ENCODE results near the gene ENAH.

Gene ENAH

DNA sequence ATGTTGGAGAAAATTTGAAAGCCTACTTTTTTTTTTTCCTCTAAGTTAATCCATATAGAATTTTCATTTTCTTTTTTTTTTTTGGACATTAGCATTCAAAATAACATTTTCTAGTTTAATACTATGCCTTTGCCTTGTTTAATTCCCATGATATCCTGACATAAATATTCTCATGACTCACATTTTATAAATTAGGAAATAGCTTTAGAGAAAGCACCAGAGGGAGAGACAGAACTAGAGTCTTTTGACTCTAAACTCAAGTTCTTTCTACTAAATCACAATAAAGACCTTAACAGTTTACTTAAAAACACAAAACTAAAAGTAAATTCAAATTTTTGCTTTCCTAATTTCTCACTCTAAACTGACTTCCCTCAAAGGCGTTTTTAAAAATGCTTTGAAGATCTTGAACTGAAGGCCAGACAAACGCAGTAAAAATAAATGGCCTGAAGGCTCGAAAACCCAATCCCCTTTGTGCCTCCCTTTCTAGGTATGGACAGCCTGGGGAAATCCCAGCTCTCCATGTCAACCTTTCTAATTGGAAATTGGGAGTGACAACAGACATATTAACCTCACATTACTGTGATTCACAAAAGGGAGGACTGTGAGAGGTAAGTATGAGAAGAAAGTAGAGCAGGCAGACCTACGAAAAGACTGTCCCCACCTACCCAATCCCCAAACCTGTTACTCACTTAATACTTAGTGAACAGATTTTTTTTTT, 104.6 kb downstream of the ENAH start:
- Histone ChIP-seq H4K20me1 (ENCODE audit: insufficient read depth, low read length) (no peaks in the 10 kb centered on the region), H2AFZ (ENCODE audit: low read depth, low read length) (no peak overlapping the region), H3K79me2 (ENCODE audit: low read length) (no peaks in the 10 kb centered on the region), H3K9me3 (ENCODE audit: insufficient read depth, low read length) (no peaks in the 10 kb centered on the region), H3K4me3 (ENCODE audit: low read length) (no peak overlapping the region), H3K27me3 (ENCODE audit: low read depth, low read length) (no peaks in the 10 kb centered on the region), H3K36me3 (replicated peaks; ENCODE audit: low read depth, low read length) (no peaks in the 10 kb centered on the region), H3K27ac (ENCODE audit: low read length) (no peak overlapping the region), H3K9ac (ENCODE audit: low read length) (no peak overlapping the region), H3K4me2 (ENCODE audit: low read length) (no peak overlapping the region), H3K4me1 (ENCODE audit: low read length) (no peaks in the 10 kb centered on the region)
- TF ChIP-seq, protein P1, sequence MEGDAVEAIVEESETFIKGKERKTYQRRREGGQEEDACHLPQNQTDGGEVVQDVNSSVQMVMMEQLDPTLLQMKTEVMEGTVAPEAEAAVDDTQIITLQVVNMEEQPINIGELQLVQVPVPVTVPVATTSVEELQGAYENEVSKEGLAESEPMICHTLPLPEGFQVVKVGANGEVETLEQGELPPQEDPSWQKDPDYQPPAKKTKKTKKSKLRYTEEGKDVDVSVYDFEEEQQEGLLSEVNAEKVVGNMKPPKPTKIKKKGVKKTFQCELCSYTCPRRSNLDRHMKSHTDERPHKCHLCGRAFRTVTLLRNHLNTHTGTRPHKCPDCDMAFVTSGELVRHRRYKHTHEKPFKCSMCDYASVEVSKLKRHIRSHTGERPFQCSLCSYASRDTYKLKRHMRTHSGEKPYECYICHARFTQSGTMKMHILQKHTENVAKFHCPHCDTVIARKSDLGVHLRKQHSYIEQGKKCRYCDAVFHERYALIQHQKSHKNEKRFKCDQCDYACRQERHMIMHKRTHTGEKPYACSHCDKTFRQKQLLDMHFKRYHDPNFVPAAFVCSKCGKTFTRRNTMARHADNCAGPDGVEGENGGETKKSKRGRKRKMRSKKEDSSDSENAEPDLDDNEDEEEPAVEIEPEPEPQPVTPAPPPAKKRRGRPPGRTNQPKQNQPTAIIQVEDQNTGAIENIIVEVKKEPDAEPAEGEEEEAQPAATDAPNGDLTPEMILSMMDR (IDR thresholded peaks at IDR 0.05; ENCODE audit: low read depth, low read length): no peak
- TF ChIP-seq EZH2phosphoT487 (IDR thresholded peaks at IDR 0.05; ENCODE audit: low read depth): no peak

DNA sequence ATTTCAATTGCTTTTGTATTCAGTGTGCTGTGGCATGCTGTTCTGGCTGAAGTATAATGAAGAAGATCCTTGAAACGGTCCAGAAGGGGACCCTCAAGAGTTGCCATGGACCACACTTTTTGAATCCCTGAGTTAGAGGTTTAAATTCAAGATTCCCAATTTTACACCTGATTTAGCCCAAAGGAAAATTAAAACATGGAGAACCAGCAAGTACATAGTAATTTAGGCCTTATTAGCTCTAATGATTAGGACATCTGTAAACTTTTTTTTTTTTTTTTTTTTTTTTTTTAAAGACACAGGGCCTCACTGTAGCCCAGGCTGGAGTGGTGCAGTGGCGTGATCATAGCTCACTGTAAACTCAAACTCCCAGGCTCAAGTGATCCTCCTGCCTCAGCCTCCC, 107.3 kb downstream of the ENAH start:
- Histone ChIP-seq H3K27me3 (ENCODE audit: low read depth, low read length) (no peaks in the 10 kb centered on the region), H3K4me2 (ENCODE audit: low read length) (no peak overlapping the region), H3K4me1 (ENCODE audit: low read length) (no peaks in the 10 kb centered on the region), H3K79me2 (ENCODE audit: low read length) (no peaks in the 10 kb centered on the region), H4K20me1 (ENCODE audit: insufficient read depth, low read length) (no peaks in the 10 kb centered on the region), H3K4me3 (ENCODE audit: low read length) (no peak overlapping the region), H3K27ac (ENCODE audit: low read length) (no peak overlapping the region), H2AFZ (ENCODE audit: low read depth, low read length) (no peak overlapping the region), H3K9ac (ENCODE audit: low read length) (no peak overlapping the region), H3K36me3 (replicated peaks; ENCODE audit: low read depth, low read length) (no peaks in the 10 kb centered on the region), H3K9me3 (ENCODE audit: insufficient read depth, low read length) (no peaks in the 10 kb centered on the region)
- TF ChIP-seq, protein P1 (IDR thresholded peaks at IDR 0.05; ENCODE audit: low read depth, low read length): no peak
- TF ChIP-seq EZH2phosphoT487 (IDR thresholded peaks at IDR 0.05; ENCODE audit: low read depth): no peak

GRCh38 chr1:225544924-225545323, 108.0 kb downstream of the ENAH start:
- Histone ChIP-seq H3K4me3 (ENCODE audit: low read length) (no peak overlapping the region), H3K4me1 (ENCODE audit: low read length) (peaks cover 6% of the 10 kb centered on the region), H3K79me2 (ENCODE audit: low read length) (no peaks in the 10 kb centered on the region), H3K4me2 (ENCODE audit: low read length) (no peak overlapping the region), H3K36me3 (replicated peaks; ENCODE audit: low read depth, low read length) (no peaks in the 10 kb centered on the region), H3K27ac (ENCODE audit: low read length) (no peak overlapping the region), H3K27me3 (ENCODE audit: low read depth, low read length) (no peaks in the 10 kb centered on the region), H3K9ac (ENCODE audit: low read length) (no peak overlapping the region), H4K20me1 (ENCODE audit: insufficient read depth, low read length) (no peaks in the 10 kb centered on the region), H3K9me3 (ENCODE audit: insufficient read depth, low read length) (no peaks in the 10 kb centered on the region), H2AFZ (ENCODE audit: low read depth, low read length) (no peak overlapping the region)
- TF ChIP-seq, protein P1 (IDR thresholded peaks at IDR 0.05; ENCODE audit: low read depth, low read length): no peak
- no peak for TF ChIP-seq EZH2phosphoT487 (IDR thresholded peaks at IDR 0.05; ENCODE audit: low read depth)

- H4K20me1 ChIP-seq (ENCODE audit: insufficient read depth, low read length): no peaks in the 10 kb centered on the region
- no peak overlapping the region for H3K4me2 ChIP-seq (ENCODE audit: low read length)
- no peak for TF ChIP-seq EZH2phosphoT487 (IDR thresholded peaks at IDR 0.05; ENCODE audit: low read depth)
- TF ChIP-seq, protein P1 (IDR thresholded peaks at IDR 0.05; ENCODE audit: low read depth, low read length): no peak
- H3K27ac ChIP-seq (ENCODE audit: low read length): no peak overlapping the region
- no peaks in the 10 kb centered on the region for H3K79me2 ChIP-seq (ENCODE audit: low read length)
- no peak overlapping the region for H3K9ac ChIP-seq (ENCODE audit: low read length)
- H2AFZ ChIP-seq (ENCODE audit: low read depth, low read length): no peak overlapping the region
- H3K4me1 ChIP-seq (ENCODE audit: low read length): peaks cover 11% of the 10 kb centered on the region
- no peaks in the 10 kb centered on the region for H3K36me3 ChIP-seq (replicated peaks; ENCODE audit: low read depth, low read length)
- no peaks in the 10 kb centered on the region for H3K27me3 ChIP-seq (ENCODE audit: low read depth, low read length)
- H3K9me3 ChIP-seq (ENCODE audit: insufficient read depth, low read length): no peaks in the 10 kb centered on the region
- no peak overlapping the region for H3K4me3 ChIP-seq (ENCODE audit: low read length)
Measured at GRCh38 chr1:225544263-225544662, 108.7 kb downstream of the ENAH start.
